Vagina (tissue), 2 donors: Measurements from ENCODE around the gene TOP3B. TPM values are rescaled to one million over a fixed set of nuclear protein-coding genes. Genes with fewer than 3 reads are reported as not detected.

ENCODE experiments used
- DNase-seq, 2 donors: peaks; one replicate each; pipeline ENCODE4 v3.0.0-alpha.2; 2017; ENCODE audit errors: extremely low spot score in 2 of 2
- H3K27ac ChIP-seq: fragments of 200-600 bp; sonication (generic); one replicate; pipeline ENCODE4 v1.5.1; 2019
- H3K27me3 ChIP-seq: fragments of 200-600 bp; sonication (generic); one replicate; pipeline ENCODE4 v1.5.1; 2019
- H3K36me3 ChIP-seq, 2 donors: fragments of 200-600 bp; sonication (generic); one replicate each; pipeline ENCODE4 v1.5.1; 2017 to 2019
- H3K4me1 ChIP-seq: fragments of 200-600 bp; sonication (generic); one replicate; pipeline ENCODE4 v1.5.1; 2019
- H3K4me3 ChIP-seq, 2 donors: fragments of 200-600 bp; sonication (generic); 1 replicate in 1 of 2; 2 replicates in 1 of 2; pipeline ENCODE4 v1.5.1; 2016 to 2019
- H3K9me3 ChIP-seq: fragments of 200-600 bp; sonication (generic); one replicate; pipeline ENCODE4 v1.5.1; 2019
- CTCF ChIP-seq, 3 experiments: fragments of 450-650 bp in 2 of 3; fragments of 200-600 bp in 1 of 3; sonication (generic) in 1 of 3; IDR thresholded peaks; one replicate each; pipeline ENCODE4 v1.5.1; 2017 to 2019; ENCODE audit warnings: antibody characterized with exemption in 3 of 3, mild to moderate bottlenecking in 2 of 3, moderate library complexity in 2 of 3
- POLR2A ChIP-seq, 2 donors: fragments of 450-650 bp; IDR thresholded peaks; one replicate each; pipeline ENCODE4 v1.6.1; 2017; ENCODE audit warnings: antibody characterized with exemption in 2 of 2, mild to moderate bottlenecking in 2 of 2, moderate library complexity in 2 of 2
- POLR2AphosphoS5 ChIP-seq, 2 donors: sonication (generic); formaldehyde crosslinking; IDR thresholded peaks; one replicate each; pipeline ENCODE4 v1.9.0; 2017; ENCODE audit warnings: antibody characterized with exemption in 2 of 2, mild to moderate bottlenecking in 2 of 2, low read depth in 1 of 2; ENCODE audit not compliant: insufficient read depth in 1 of 2
- intact Hi-C: fragments of 100-400 bp; cut with DNase I; formaldehyde crosslinking; loops from one replicate; pipeline ENCODE4 v1.15.1; 2023
- total RNA-seq: library from RNA; depleted of rRNA; stranded (reverse); fragments of >200 nt; gene quantifications from one replicate; pipeline ENCODE4 v1.2.3, GENCODE V29; 2016

The TOP3B gene
- total RNA-seq, 1 donor from 2014 or later = 42.7 TPM

GRCh38 chr22:21948390-21948789 lies 34.2 kb downstream of the TOP3B start:
- H3K27ac ChIP-seq = peak overlapping the region; percentile 88
- H3K27me3 ChIP-seq = no peaks in the 10 kb centered on the region
- TF ChIP-seq POLR2A (IDR thresholded peaks at IDR 0.05) (no peak), POLR2AphosphoS5 (IDR thresholded peaks at IDR 0.05; ENCODE audit: insufficient read depth in 1 of 2, low read depth in 1 of 2) (no peak), CTCF (IDR thresholded peaks at IDR 0.05) (no peak)
- no peak overlapping the region for H3K4me3 ChIP-seq
- no peak for DNase-seq
- no peaks in the 10 kb centered on the region for H3K9me3 ChIP-seq
- peaks cover 0 to 22% of the 10 kb centered on the region in 2 donors for H3K36me3 ChIP-seq
- intact Hi-C loops = no loop called here
- peaks cover 84% of the 10 kb centered on the region for H3K4me1 ChIP-seq

GRCh38 chr22:21947040-21948014 lies 35.3 kb downstream of the TOP3B start:
- peaks cover 0 to 22% of the 10 kb centered on the region in 2 donors for H3K36me3 ChIP-seq
- H3K27ac ChIP-seq = peak overlapping the region; percentile 88
- H3K9me3 ChIP-seq = no peaks in the 10 kb centered on the region
- DNase-seq = no peak
- peak in 2 of 3 experiments; percentile 51 to 62 for TF ChIP-seq CTCF (IDR thresholded peaks at IDR 0.05)
- TF ChIP-seq POLR2A (IDR thresholded peaks at IDR 0.05) = no peak
- peak; percentile 10 to 21 for TF ChIP-seq POLR2AphosphoS5 (IDR thresholded peaks at IDR 0.05; ENCODE audit: insufficient read depth in 1 of 2, low read depth in 1 of 2)
- no peaks in the 10 kb centered on the region for H3K27me3 ChIP-seq
- intact Hi-C loops = no loop called here
- H3K4me3 ChIP-seq = peak overlapping the region in 1 of 2 donors; percentile 9
- H3K4me1 ChIP-seq = peaks cover 94% of the 10 kb centered on the region

- peaks cover 0 to 22% of the 10 kb centered on the region in 2 donors for H3K36me3 ChIP-seq
- DNase-seq = no peak
- no peak for TF ChIP-seq POLR2AphosphoS5 (IDR thresholded peaks at IDR 0.05; ENCODE audit: insufficient read depth in 1 of 2, low read depth in 1 of 2)
- TF ChIP-seq CTCF (IDR thresholded peaks at IDR 0.05) = no peak
- TF ChIP-seq POLR2A (IDR thresholded peaks at IDR 0.05) = no peak
- intact Hi-C loops = no loop called here
- no peak overlapping the region for H3K4me3 ChIP-seq
- H3K9me3 ChIP-seq = no peaks in the 10 kb centered on the region
- H3K27me3 ChIP-seq = no peaks in the 10 kb centered on the region
- H3K4me1 ChIP-seq = peaks cover 94% of the 10 kb centered on the region
- H3K27ac ChIP-seq = peak overlapping the region; percentile 88
Measured at GRCh38 chr22:21946262-21946925, 36.2 kb downstream of the TOP3B start.

GRCh38 chr22:21945453-21946261 lies 36.9 kb downstream of the TOP3B start:
- Histone ChIP-seq H3K27ac (peak overlapping the region; percentile 88), H3K36me3 (peaks cover 0 to 22% of the 10 kb centered on the region in 2 donors), H3K4me1 (peaks cover 94% of the 10 kb centered on the region), H3K9me3 (no peaks in the 10 kb centered on the region), H3K4me3 (no peak overlapping the region), H3K27me3 (no peaks in the 10 kb centered on the region)
- no peak for DNase-seq
- intact Hi-C loops = no loop called here
- no peak for TF ChIP-seq POLR2A (IDR thresholded peaks at IDR 0.05)
- TF ChIP-seq CTCF (IDR thresholded peaks at IDR 0.05) = no peak
- TF ChIP-seq POLR2AphosphoS5 (IDR thresholded peaks at IDR 0.05; ENCODE audit: insufficient read depth in 1 of 2, low read depth in 1 of 2) = no peak
